K562 (cell line): Measurements from ENCODE around the gene SLC39A13. TPM values are rescaled to one million over a fixed set of nuclear protein-coding genes. Genes with fewer than 3 reads are reported as not detected.

ENCODE experiments used
- CREM ChIP-seq: IDR thresholded peaks from 2 replicates; pipeline ENCODE4 v1.6.1; 2014; ENCODE audit warnings: antibody characterized with exemption, low read depth
- DIDO1 ChIP-seq: fragments of 450-650 bp; IDR thresholded peaks from 2 replicates; pipeline ENCODE4 v1.6.1; 2016; ENCODE audit warnings: low read depth, missing biosample characterization, missing genetic modification characterization
- HMG20A ChIP-seq: fragments of 450-650 bp; formaldehyde crosslinking; conservative IDR thresholded peaks from 2 replicates; pipeline ENCODE4 v1.4.0; 2020; ENCODE audit warnings: mild to moderate bottlenecking, mixed read lengths
- HNRNPUL1 ChIP-seq: fragments of 200-400 bp; formaldehyde crosslinking; IDR thresholded peaks from 2 replicates; pipeline ENCODE4 v1.6.1; 2017; ENCODE audit warnings: low read length
- HOXB6 ChIP-seq: fragments of 250-450 bp; sonication (Bioruptor Pico); IDR thresholded peaks from 2 replicates; pipeline ENCODE4 v1.5.1; 2022; ENCODE audit warnings: mild to moderate bottlenecking, borderline replicate concordance
- MAFG ChIP-seq: fragments of 450-650 bp; conservative IDR thresholded peaks from 2 replicates; pipeline ENCODE4 v1.6.1; 2016; ENCODE audit warnings: missing genetic modification characterization, missing compliant biosample characterization
- NCOA4 ChIP-seq: fragments of 450-650 bp; IDR thresholded peaks from 2 replicates; pipeline ENCODE4 v1.6.1; 2018; ENCODE audit warnings: mild to moderate bottlenecking; ENCODE audit not compliant: partially characterized antibody
- NR2C1 ChIP-seq, 2 experiments: fragments of 450-650 bp; IDR thresholded peaks; 2 replicates each; pipeline ENCODE4 v1.6.1; 2017; ENCODE audit warnings: mild to moderate bottlenecking in 2 of 2, antibody characterized with exemption in 1 of 2, inconsistent platforms in 1 of 2, missing compliant biosample characterization in 1 of 2, missing genetic modification characterization in 1 of 2
- PML ChIP-seq: IDR thresholded peaks from 2 replicates; pipeline ENCODE4 v1.6.1; 2012; ENCODE audit warnings: low read length, inconsistent platforms
- RBM14 ChIP-seq: fragments of 200-400 bp; formaldehyde crosslinking; IDR thresholded peaks from 2 replicates; pipeline ENCODE4 v1.6.1; 2018; ENCODE audit warnings: low read depth, mild to moderate bottlenecking, low read length, moderate library complexity, borderline replicate concordance; ENCODE audit not compliant: insufficient read depth
- RBM34 ChIP-seq: fragments of 200-400 bp; formaldehyde crosslinking; IDR thresholded peaks from 2 replicates; pipeline ENCODE4 v1.6.1; 2018; ENCODE audit warnings: low read length, borderline replicate concordance; ENCODE audit not compliant: insufficient read depth
- RBM39 ChIP-seq: fragments of 200-400 bp; formaldehyde crosslinking; optimal IDR thresholded peaks from 2 replicates; pipeline ENCODE3; 2018; ENCODE audit warnings: low read depth, low read length
- SREBF1 ChIP-seq: fragments of 150-350 bp; IDR thresholded peaks from 2 replicates; pipeline ENCODE4 v1.6.1; 2014; ENCODE audit warnings: antibody characterized with exemption, low read depth, low read length, borderline replicate concordance
- TAF9B ChIP-seq: fragments of 450-650 bp; IDR thresholded peaks from 2 replicates; pipeline ENCODE4 v1.6.1; 2018; ENCODE audit warnings: mild to moderate bottlenecking; ENCODE audit not compliant: partially characterized antibody
- ZNF699 ChIP-seq: fragments of 250-450 bp; sonication (Bioruptor Pico); IDR thresholded peaks from 2 replicates; pipeline ENCODE4 v1.8.0; 2021; ENCODE audit warnings: mild to moderate bottlenecking, moderate library complexity; ENCODE audit not compliant: insufficient replicate concordance
- polyA plus RNA-seq, 8 experiments: library from polyadenylated mRNA; depleted of rRNA in 4 of 8; stranded (reverse) in 5 of 8; unstranded in 3 of 8; fragments of >200 nt; fragmentation: Nextera tagmentation in 2 of 8; fragmentation: Illumina TruSeq in 1 of 8; extraction: Ambion mirVana in 2 of 8; extraction: Trizol in 1 of 8; gene quantifications; 2 replicates each; pipeline versions ENCODE4 v1.2.1 to v1.2.3, GENCODE V29; 2011 to 2014; ENCODE audit warnings: inconsistent platforms in 1 of 8, missing spikeins in 1 of 8
- total RNA-seq, 7 experiments: library from RNA; depleted of rRNA in 6 of 7; stranded (reverse); fragments of >200 nt in 6 of 7; fragmentation: Illumina TruSeq in 2 of 7; extraction: Trizol in 2 of 7; gene quantifications; 2 replicates each; pipeline versions ENCODE4 v1.2.1 to v1.2.3, GENCODE V29; 2011 to 2021; ENCODE audit warnings: low replicate concordance in 1 of 7
- TF ChIP-seq, protein P1 (sequence below): sonication (generic); formaldehyde crosslinking; IDR thresholded peaks from 2 replicates; pipeline ENCODE4 v1.8.1; 2022; ENCODE audit warnings: missing genetic modification reagents
- TF ChIP-seq, protein P2 (sequence below): fragments of 450-650 bp; formaldehyde crosslinking; IDR thresholded peaks from 2 replicates; pipeline ENCODE4 v1.4.0; 2020; ENCODE audit warnings: mild to moderate bottlenecking
- TF ChIP-seq, protein P3 (sequence below), 2 experiments: IDR thresholded peaks in 1 of 2; conservative IDR thresholded peaks in 1 of 2; 2 replicates each; pipeline ENCODE4 v1.6.1; 2016; ENCODE audit warnings: low read depth in 2 of 2, mild to moderate bottlenecking in 1 of 2, missing compliant biosample characterization in 1 of 2, missing genetic modification characterization in 1 of 2, moderate library complexity in 1 of 2
- TF ChIP-seq, protein P4 (sequence below): sonication (generic); formaldehyde crosslinking; IDR thresholded peaks from 2 replicates; pipeline ENCODE4 v1.8.0; 2022; ENCODE audit warnings: missing genetic modification reagents, mild to moderate bottlenecking, borderline replicate concordance

The SLC39A13 gene
- total and polyA plus RNA-seq, 9 of the 15 experiments (the other 6 are each of a cell fraction or from before 2014, with no cell fraction given): 0.17 to 15.9 (median 3.2) TPM

DNA sequence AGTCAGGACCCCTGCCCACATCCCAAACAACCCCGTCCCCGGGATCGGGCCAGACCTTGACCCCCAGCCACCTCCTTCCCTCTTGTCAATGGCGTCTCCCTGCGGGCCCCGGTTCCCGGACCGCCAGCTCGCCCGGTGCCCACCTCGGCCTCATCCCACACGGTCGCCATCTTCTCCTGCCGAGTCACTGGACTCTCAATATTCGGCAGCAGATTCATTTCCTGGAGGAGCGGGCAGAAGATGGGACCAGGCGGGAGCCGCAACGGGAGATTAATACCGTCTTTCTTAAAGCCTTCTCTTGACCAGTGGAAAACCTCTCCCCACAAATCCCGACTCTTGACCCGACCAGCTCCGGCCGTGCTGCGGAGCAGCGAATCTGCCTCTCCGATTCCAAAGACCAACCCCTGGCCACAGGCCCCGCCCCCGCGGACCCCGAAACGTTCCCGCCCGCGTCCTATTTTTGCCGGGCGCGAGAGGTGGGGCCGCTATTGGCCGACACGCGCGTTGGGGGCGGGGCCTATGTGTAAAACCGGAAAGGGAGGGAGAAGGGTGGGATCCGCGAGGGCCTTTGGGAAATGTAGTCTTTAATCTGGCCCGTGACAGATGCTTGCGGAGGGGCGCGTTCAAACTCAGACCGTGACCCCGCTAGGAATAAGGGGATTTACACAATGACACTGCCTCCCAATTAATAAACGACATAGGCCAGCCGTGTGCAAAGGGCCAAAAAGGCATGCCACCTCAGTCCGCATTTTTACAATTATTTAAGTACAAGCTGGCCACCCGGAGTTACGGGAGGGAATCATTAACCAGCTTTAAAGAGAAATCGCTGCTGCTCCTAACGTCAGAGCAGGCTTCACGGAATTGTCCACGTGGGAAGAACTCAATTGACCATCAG is 17.9 kb downstream of the SLC39A13 start, which contains the start of gene PSMC3 (continued):
- TF ChIP-seq RBM39: peak; percentile 70
- TF ChIP-seq HNRNPUL1: no peak
- TF ChIP-seq SREBF1: no peak
- TF ChIP-seq, protein P1, sequence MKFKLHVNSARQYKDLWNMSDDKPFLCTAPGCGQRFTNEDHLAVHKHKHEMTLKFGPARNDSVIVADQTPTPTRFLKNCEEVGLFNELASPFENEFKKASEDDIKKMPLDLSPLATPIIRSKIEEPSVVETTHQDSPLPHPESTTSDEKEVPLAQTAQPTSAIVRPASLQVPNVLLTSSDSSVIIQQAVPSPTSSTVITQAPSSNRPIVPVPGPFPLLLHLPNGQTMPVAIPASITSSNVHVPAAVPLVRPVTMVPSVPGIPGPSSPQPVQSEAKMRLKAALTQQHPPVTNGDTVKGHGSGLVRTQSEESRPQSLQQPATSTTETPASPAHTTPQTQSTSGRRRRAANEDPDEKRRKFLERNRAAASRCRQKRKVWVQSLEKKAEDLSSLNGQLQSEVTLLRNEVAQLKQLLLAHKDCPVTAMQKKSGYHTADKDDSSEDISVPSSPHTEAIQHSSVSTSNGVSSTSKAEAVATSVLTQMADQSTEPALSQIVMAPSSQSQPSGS (CRISPR knock-in tag): no peak
- no peak for TF ChIP-seq ZNF699 (CRISPR knock-in tag)
- TF ChIP-seq, protein P2, sequence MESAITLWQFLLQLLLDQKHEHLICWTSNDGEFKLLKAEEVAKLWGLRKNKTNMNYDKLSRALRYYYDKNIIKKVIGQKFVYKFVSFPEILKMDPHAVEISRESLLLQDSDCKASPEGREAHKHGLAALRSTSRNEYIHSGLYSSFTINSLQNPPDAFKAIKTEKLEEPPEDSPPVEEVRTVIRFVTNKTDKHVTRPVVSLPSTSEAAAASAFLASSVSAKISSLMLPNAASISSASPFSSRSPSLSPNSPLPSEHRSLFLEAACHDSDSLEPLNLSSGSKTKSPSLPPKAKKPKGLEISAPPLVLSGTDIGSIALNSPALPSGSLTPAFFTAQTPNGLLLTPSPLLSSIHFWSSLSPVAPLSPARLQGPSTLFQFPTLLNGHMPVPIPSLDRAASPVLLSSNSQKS (CRISPR knock-in tag): no peak
- peak; percentile 85 for TF ChIP-seq MAFG (tag)
- peak; percentile 70 for TF ChIP-seq NR2C1 (IDR thresholded peaks at IDR 0.05)
- TF ChIP-seq NR2C1 (tag; IDR thresholded peaks at IDR 0.05): peak; percentile 66
- no peak for TF ChIP-seq RBM34
- TF ChIP-seq DIDO1 (tag): peak; percentile 92
- TF ChIP-seq HMG20A (CRISPR knock-in tag): no peak
- TF ChIP-seq NCOA4: no peak
- 0 out of 2 replicates have a peak, but pooled peaks have one; percentile 54 for TF ChIP-seq RBM14
- TF ChIP-seq, protein P3, sequence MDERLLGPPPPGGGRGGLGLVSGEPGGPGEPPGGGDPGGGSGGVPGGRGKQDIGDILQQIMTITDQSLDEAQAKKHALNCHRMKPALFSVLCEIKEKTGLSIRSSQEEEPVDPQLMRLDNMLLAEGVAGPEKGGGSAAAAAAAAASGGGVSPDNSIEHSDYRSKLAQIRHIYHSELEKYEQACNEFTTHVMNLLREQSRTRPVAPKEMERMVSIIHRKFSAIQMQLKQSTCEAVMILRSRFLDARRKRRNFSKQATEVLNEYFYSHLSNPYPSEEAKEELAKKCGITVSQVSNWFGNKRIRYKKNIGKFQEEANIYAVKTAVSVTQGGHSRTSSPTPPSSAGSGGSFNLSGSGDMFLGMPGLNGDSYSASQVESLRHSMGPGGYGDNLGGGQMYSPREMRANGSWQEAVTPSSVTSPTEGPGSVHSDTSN (CRISPR knock-in tag; IDR thresholded peaks at IDR 0.05; ENCODE audit: low read depth): no peak
- TF ChIP-seq, protein P3 (tag; conservative IDR thresholded peaks at IDR 0.05; ENCODE audit: low read depth): no peak
- TF ChIP-seq, protein P4, sequence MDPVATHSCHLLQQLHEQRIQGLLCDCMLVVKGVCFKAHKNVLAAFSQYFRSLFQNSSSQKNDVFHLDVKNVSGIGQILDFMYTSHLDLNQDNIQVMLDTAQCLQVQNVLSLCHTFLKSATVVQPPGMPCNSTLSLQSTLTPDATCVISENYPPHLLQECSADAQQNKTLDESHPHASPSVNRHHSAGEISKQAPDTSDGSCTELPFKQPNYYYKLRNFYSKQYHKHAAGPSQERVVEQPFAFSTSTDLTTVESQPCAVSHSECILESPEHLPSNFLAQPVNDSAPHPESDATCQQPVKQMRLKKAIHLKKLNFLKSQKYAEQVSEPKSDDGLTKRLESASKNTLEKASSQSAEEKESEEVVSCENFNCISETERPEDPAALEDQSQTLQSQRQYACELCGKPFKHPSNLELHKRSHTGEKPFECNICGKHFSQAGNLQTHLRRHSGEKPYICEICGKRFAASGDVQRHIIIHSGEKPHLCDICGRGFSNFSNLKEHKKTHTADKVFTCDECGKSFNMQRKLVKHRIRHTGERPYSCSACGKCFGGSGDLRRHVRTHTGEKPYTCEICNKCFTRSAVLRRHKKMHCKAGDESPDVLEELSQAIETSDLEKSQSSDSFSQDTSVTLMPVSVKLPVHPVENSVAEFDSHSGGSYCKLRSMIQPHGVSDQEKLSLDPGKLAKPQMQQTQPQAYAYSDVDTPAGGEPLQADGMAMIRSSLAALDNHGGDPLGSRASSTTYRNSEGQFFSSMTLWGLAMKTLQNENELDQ (CRISPR knock-in tag): no peak
- TF ChIP-seq CREM: peak; percentile 71
- peak; percentile 99 for TF ChIP-seq TAF9B
- peak; percentile 84 for TF ChIP-seq PML
- TF ChIP-seq HOXB6 (CRISPR knock-in tag): no peak
